OCI-LY1 (cell line): ENCODE results near the gene CCNT2.

Source experiments
- H2AFZ ChIP-seq: fragments of 200-600 bp; sonication (generic), shearing (Covaris generic); 2 replicates; pipeline ENCODE4 v1.6.0; 2014; ENCODE audit warnings: antibody characterized with exemption, mild to moderate bottlenecking, low read length
- H3F3A ChIP-seq: fragments of 200-600 bp; sonication (generic), shearing (Covaris generic); 2 replicates; pipeline ENCODE4 v1.6.0; 2014; ENCODE audit warnings: mild to moderate bottlenecking, antibody characterized with exemption, low read length, moderate library complexity; ENCODE audit not compliant: insufficient read depth
- H3K27ac ChIP-seq: fragments of 200-600 bp; sonication (generic); 2 replicates; pipeline ENCODE4 v1.5.1; 2014; ENCODE audit warnings: low read length, mixed run types, mild to moderate bottlenecking, low read depth; ENCODE audit not compliant: poor library complexity, severe bottlenecking
- H3K27me3 ChIP-seq: fragments of 200-600 bp; sonication (generic); 2 replicates; pipeline ENCODE4 v1.6.0; 2014; ENCODE audit warnings: antibody characterized with exemption, mild to moderate bottlenecking, low read length, moderate library complexity; ENCODE audit not compliant: insufficient read depth
- H3K36me3 ChIP-seq: fragments of 200-600 bp; sonication (generic); 2 replicates; pipeline ENCODE4 v1.6.1; 2014; ENCODE audit warnings: mild to moderate bottlenecking, antibody characterized with exemption, low read length, moderate library complexity, mixed read lengths; ENCODE audit not compliant: insufficient read depth
- H3K4me1 ChIP-seq: fragments of 200-600 bp; sonication (generic); 2 replicates; pipeline ENCODE4 v1.5.1; 2014; ENCODE audit warnings: mild to moderate bottlenecking, low read length, moderate library complexity; ENCODE audit not compliant: insufficient read depth, severe bottlenecking
- H3K4me2 ChIP-seq: fragments of 200-600 bp; sonication (generic), shearing (Covaris generic); 2 replicates; pipeline ENCODE4 v1.6.1; 2014; ENCODE audit warnings: low read length
- H3K4me3 ChIP-seq: fragments of 200-600 bp; sonication (generic); 2 replicates; pipeline ENCODE4 v1.5.1; 2014; ENCODE audit warnings: low read length, low read depth, mild to moderate bottlenecking, mixed read lengths; ENCODE audit not compliant: poor library complexity, severe bottlenecking
- H3K79me2 ChIP-seq: fragments of 200-600 bp; shearing (Covaris generic); 2 replicates; pipeline ENCODE4 v1.6.1; 2016; ENCODE audit warnings: mixed run types, low read length, mixed read lengths; ENCODE audit not compliant: insufficient read depth
- H3K9ac ChIP-seq: fragments of 200-600 bp; sonication (generic), shearing (Covaris generic); 2 replicates; pipeline ENCODE4 v1.6.1; 2014; ENCODE audit warnings: mild to moderate bottlenecking, low read length, mixed read lengths
- H3K9me2 ChIP-seq: fragments of 200-600 bp; sonication (generic), shearing (Covaris generic); 2 replicates; pipeline ENCODE4 v1.6.1; 2014; ENCODE audit warnings: low read depth, mild to moderate bottlenecking, low read length, mixed read lengths
- H3K9me3 ChIP-seq: fragments of 200-600 bp; shearing (Covaris generic); 2 replicates; pipeline ENCODE4 v1.6.1; 2014; ENCODE audit warnings: low read length, mixed read lengths
- H4K20me1 ChIP-seq: fragments of 200-600 bp; sonication (generic), shearing (Covaris generic); 2 replicates; pipeline ENCODE4 v1.6.0; 2016; ENCODE audit warnings: mild to moderate bottlenecking, low read length; ENCODE audit not compliant: insufficient read depth
- EZH2 ChIP-seq: fragments of 200-600 bp; sonication (generic), shearing (Covaris generic); IDR thresholded peaks from 2 replicates; pipeline ENCODE4 v1.8.0; 2017; ENCODE audit warnings: borderline replicate concordance, mixed run types, mild to moderate bottlenecking, antibody characterized with exemption, low read length, moderate library complexity, mixed read lengths
- TF ChIP-seq, protein P1 (sequence below): fragments of 200-600 bp; sonication (generic), shearing (Covaris generic); IDR thresholded peaks from 2 replicates; pipeline ENCODE4 v1.5.1; 2017; ENCODE audit warnings: mild to moderate bottlenecking, antibody characterized with exemption, low read length, moderate library complexity, mixed read lengths

CCNT2 gene

DNA sequence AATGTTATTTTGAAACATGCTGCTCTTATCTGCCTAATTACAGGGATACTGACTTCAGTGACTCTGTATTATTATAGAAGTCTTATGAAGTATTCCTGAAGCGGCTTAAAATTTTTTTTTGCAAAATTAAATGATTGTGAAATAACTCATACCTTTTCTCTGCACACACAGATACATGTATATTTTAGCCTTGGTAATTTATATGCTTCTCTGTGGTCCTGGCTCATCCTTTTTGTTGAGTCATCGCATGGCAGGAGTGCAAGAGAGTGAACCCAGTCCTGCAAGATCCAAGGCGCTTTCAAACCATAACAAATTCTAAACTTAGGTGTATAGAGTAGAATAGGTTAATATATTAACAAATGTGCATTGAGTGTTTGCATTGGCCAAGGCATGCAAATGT is 8.6 kb downstream of the CCNT2 start:
- H3K36me3 ChIP-seq, result peaks cover 74% of the 10 kb centered on the region
- H3K27ac ChIP-seq, result no peak overlapping the region
- no peak overlapping the region for H3K4me2 ChIP-seq
- peaks cover 99% of the 10 kb centered on the region for H3K79me2 ChIP-seq
- no peaks in the 10 kb centered on the region for H3K9me2 ChIP-seq
- TF ChIP-seq EZH2, result no peak
- TF ChIP-seq, protein P1, sequence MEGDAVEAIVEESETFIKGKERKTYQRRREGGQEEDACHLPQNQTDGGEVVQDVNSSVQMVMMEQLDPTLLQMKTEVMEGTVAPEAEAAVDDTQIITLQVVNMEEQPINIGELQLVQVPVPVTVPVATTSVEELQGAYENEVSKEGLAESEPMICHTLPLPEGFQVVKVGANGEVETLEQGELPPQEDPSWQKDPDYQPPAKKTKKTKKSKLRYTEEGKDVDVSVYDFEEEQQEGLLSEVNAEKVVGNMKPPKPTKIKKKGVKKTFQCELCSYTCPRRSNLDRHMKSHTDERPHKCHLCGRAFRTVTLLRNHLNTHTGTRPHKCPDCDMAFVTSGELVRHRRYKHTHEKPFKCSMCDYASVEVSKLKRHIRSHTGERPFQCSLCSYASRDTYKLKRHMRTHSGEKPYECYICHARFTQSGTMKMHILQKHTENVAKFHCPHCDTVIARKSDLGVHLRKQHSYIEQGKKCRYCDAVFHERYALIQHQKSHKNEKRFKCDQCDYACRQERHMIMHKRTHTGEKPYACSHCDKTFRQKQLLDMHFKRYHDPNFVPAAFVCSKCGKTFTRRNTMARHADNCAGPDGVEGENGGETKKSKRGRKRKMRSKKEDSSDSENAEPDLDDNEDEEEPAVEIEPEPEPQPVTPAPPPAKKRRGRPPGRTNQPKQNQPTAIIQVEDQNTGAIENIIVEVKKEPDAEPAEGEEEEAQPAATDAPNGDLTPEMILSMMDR, result no peak
- H3K9me3 ChIP-seq, result no peaks in the 10 kb centered on the region
- H3K4me1 ChIP-seq, result no peaks in the 10 kb centered on the region
- no peaks in the 10 kb centered on the region for H3K27me3 ChIP-seq
- H3K4me3 ChIP-seq, result no peak overlapping the region
- no peaks in the 10 kb centered on the region for H4K20me1 ChIP-seq
- H3K9ac ChIP-seq, result no peak overlapping the region
- no peak overlapping the region for H2AFZ ChIP-seq
- H3F3A ChIP-seq, result no peaks in the 10 kb centered on the region

DNA sequence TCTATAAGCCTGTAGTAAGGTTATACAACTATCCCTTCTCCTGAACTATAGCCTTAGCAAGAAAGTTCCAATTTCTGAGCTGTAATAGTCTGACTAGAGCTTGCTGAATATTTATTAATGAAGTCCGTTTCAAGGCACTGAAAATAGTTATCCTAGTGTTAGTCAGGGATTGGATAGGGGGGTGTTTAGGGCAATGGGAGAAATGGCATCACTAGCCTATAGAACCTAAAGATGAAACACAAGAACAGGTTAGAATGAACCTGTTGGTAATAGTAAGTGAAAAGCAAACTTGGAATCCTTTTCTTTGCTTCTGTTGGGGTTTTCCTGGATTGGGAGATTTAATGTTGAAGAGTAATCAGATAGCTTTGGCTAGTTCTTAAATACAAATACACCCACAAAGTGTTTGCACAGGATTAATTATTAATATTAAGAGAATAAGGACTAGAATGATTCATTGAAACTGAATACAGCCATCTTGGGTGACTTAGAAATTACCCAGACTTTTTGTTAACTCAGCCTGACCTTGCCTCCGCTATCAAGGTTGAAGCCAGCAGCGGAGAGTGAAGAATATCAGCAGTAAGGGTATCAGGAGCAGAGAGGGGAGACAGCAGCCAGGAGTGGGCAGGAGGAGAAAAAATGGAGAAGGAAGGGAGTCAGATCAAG is 14.4 kb downstream of the CCNT2 start:
- Histone ChIP-seq H3K9me2 (no peaks in the 10 kb centered on the region), H3K4me1 (peaks cover 12% of the 10 kb centered on the region), H4K20me1 (peaks cover 5% of the 10 kb centered on the region; the same call in 1 of the 2 replicates), H3K4me2 (no peak overlapping the region), H3K36me3 (peaks cover 64% of the 10 kb centered on the region), H3K79me2 (peaks cover 90% of the 10 kb centered on the region), H3F3A (no peaks in the 10 kb centered on the region), H3K4me3 (no peak overlapping the region), H3K27me3 (no peaks in the 10 kb centered on the region), H2AFZ (no peak overlapping the region), H3K9ac (no peak overlapping the region), H3K9me3 (no peaks in the 10 kb centered on the region), H3K27ac (no peak overlapping the region)
- TF ChIP-seq, protein P1, result no peak
- TF ChIP-seq EZH2, result no peak

DNA sequence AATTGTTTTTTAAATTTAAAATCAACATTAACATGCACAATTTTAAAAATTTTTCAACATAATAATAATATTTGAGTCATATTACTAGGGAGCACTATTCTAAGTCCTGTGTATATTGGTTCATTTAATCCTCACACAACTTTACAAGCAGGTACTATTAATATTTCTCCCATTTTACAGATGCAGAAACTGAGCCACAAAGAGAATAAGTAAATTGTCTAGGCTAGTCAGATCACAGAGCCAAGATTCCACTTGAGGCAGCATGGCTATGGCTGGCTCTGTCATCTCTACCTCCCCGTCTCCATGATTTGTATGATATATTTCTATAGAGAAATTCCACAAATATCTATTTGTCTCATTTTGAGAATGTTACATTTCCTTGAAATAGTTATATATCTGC is 15.1 kb downstream of the CCNT2 start:
- H3K9me2 ChIP-seq, result no peaks in the 10 kb centered on the region
- no peak overlapping the region for H3K27ac ChIP-seq
- H4K20me1 ChIP-seq, result peaks cover 5% of the 10 kb centered on the region; the same call in 1 of the 2 replicates
- no peak overlapping the region for H2AFZ ChIP-seq
- TF ChIP-seq EZH2, result no peak
- TF ChIP-seq, protein P1, result no peak
- no peak overlapping the region for H3K4me2 ChIP-seq
- no peaks in the 10 kb centered on the region for H3K9me3 ChIP-seq
- H3K79me2 ChIP-seq, result peaks cover 83% of the 10 kb centered on the region
- H3K9ac ChIP-seq, result no peak overlapping the region
- H3F3A ChIP-seq, result no peaks in the 10 kb centered on the region
- H3K36me3 ChIP-seq, result peaks cover 69% of the 10 kb centered on the region
- H3K27me3 ChIP-seq, result no peaks in the 10 kb centered on the region
- H3K4me1 ChIP-seq, result peaks cover 12% of the 10 kb centered on the region
- no peak overlapping the region for H3K4me3 ChIP-seq
